Tibial artery (tissue), 4 donors: ENCODE results near the gene ZMYM5.

Experiments
- DNase-seq, 2 donors: peaks; one replicate each; pipeline ENCODE4 v3.0.0-alpha.2; 2019
- H3K27ac ChIP-seq, 2 donors: fragments of 200-600 bp; sonication (generic) in 1 of 2; 1 replicate in 1 of 2; 2 replicates in 1 of 2; pipeline ENCODE4 v1.5.1; 2018 to 2019; ENCODE audit warnings: mild to moderate bottlenecking in 1 of 2
- H3K27me3 ChIP-seq, 2 donors: fragments of 200-600 bp; sonication (generic) in 1 of 2; one replicate each; pipeline versions ENCODE4 v1.5.1 to v1.6.0; 2016 to 2019
- H3K36me3 ChIP-seq, 3 donors: fragments of 200-600 bp; sonication (generic) in 2 of 3; one replicate each; pipeline ENCODE4 v1.5.1; 2016 to 2019; ENCODE audit warnings: mild to moderate bottlenecking in 2 of 3
- H3K4me1 ChIP-seq, 4 donors: fragments of 200-600 bp; sonication (generic) in 2 of 4; 1 replicate in 3 of 4; 2 replicates in 1 of 4; pipeline ENCODE4 v1.5.1; 2016 to 2019
- H3K4me3 ChIP-seq, 2 donors: fragments of 200-600 bp; sonication (generic) in 1 of 2; 1 replicate in 1 of 2; 2 replicates in 1 of 2; pipeline ENCODE4 v1.5.1; 2018 to 2019; ENCODE audit warnings: mild to moderate bottlenecking in 2 of 2
- H3K9me3 ChIP-seq, 3 donors: fragments of 200-600 bp; sonication (generic) in 1 of 3; one replicate each; pipeline ENCODE4 v1.5.1; 2016 to 2019
- CTCF ChIP-seq, 2 experiments: fragments of 200-600 bp in 1 of 2; fragments of 450-650 bp in 1 of 2; IDR thresholded peaks; one replicate each; pipeline ENCODE4 v1.5.1; 2017 to 2019; ENCODE audit warnings: antibody characterized with exemption in 2 of 2, mild to moderate bottlenecking in 1 of 2, moderate library complexity in 1 of 2
- intact Hi-C: fragments of 100-400 bp; cut with DNase I; formaldehyde crosslinking; loops from one replicate; pipeline ENCODE4 v1.15.0; 2023; ENCODE audit warnings: low total_unique reads

Gene ZMYM5

GRCh38 chr13:19888799-19889198 lies 25.4 kb upstream of the ZMYM5 start:
- Histone ChIP-seq H3K9me3 (no peaks in the 10 kb centered on the region), H3K4me1 (no peaks in the 10 kb centered on the region), H3K27ac (no peak overlapping the region), H3K4me3 (no peak overlapping the region), H3K36me3 (no peaks in the 10 kb centered on the region), H3K27me3 (no peaks in the 10 kb centered on the region)
- TF ChIP-seq CTCF (IDR thresholded peaks at IDR 0.05), result peak in 1 of 2 experiments; percentile 24
- DNase-seq, result no peak
- intact Hi-C loops, result no loop called here

GRCh38 chr13:19882231-19882630 lies 18.8 kb upstream of the ZMYM5 start:
- DNase-seq, result no peak
- no peak overlapping the region for H3K27ac ChIP-seq
- no peaks in the 10 kb centered on the region for H3K4me1 ChIP-seq
- H3K36me3 ChIP-seq, result no peaks in the 10 kb centered on the region
- TF ChIP-seq CTCF (IDR thresholded peaks at IDR 0.05), result no peak
- intact Hi-C loops, result no loop called here
- no peaks in the 10 kb centered on the region for H3K9me3 ChIP-seq
- H3K27me3 ChIP-seq, result no peaks in the 10 kb centered on the region
- H3K4me3 ChIP-seq, result no peak overlapping the region

GRCh38 chr13:19881641-19882040 lies 18.2 kb upstream of the ZMYM5 start:
- Histone ChIP-seq H3K9me3 (no peaks in the 10 kb centered on the region), H3K27ac (no peak overlapping the region), H3K27me3 (no peaks in the 10 kb centered on the region), H3K4me3 (no peak overlapping the region), H3K4me1 (no peaks in the 10 kb centered on the region), H3K36me3 (no peaks in the 10 kb centered on the region)
- intact Hi-C loops, result no loop called here
- TF ChIP-seq CTCF (IDR thresholded peaks at IDR 0.05), result no peak
- DNase-seq, result no peak

- no peaks in the 10 kb centered on the region for H3K27me3 ChIP-seq
- H3K36me3 ChIP-seq, result no peaks in the 10 kb centered on the region
- H3K9me3 ChIP-seq, result no peaks in the 10 kb centered on the region
- H3K4me1 ChIP-seq, result peaks cover 0 to 29% (median 19%) of the 10 kb centered on the region in 4 donors
- peak overlapping the region; percentile 96 to 97 for H3K4me3 ChIP-seq
- peak; percentile 68 to 79 for DNase-seq
- intact Hi-C loops, result loop anchor here (2.0 kb wide), 2 partner anchors 82 to 232 kb away; partner anchors contain the start of genes MPHOSPH8 and PSPC1
- peak overlapping the region; percentile 98 to 99 for H3K27ac ChIP-seq
- TF ChIP-seq CTCF (IDR thresholded peaks at IDR 0.05), result peak; percentile 66 to 74
Measured at GRCh38 chr13:19864746-19865309, 1.4 kb upstream of the ZMYM5 start.

- Histone ChIP-seq H3K36me3 (no peaks in the 10 kb centered on the region), H3K27ac (peak overlapping the region; percentile 98 to 99)
- intact Hi-C loops, result loop anchor here (2.0 kb wide), 2 partner anchors 81 to 231 kb away; partner anchors contain the start of genes MPHOSPH8 and PSPC1
Measured at GRCh38 chr13:19864024-19864745, 736 bp upstream of the ZMYM5 start.

More at GRCh38 chr13:19864024-19864745, 736 bp upstream of the ZMYM5 start:
- Histone ChIP-seq H3K4me3 (peak overlapping the region; percentile 96 to 97), H3K27me3 (no peaks in the 10 kb centered on the region), H3K4me1 (peaks cover 0 to 29% (median 19%) of the 10 kb centered on the region in 4 donors), H3K9me3 (no peaks in the 10 kb centered on the region)
- peak; percentile 56 to 86 for DNase-seq
- TF ChIP-seq CTCF (IDR thresholded peaks at IDR 0.05), result no peak
